ENCODE measurements around the gene SLC26A2. TPM values are rescaled to one million over a fixed set of nuclear protein-coding genes. Genes with fewer than 3 reads are reported as not detected.

The SLC26A2 gene
- total RNA-seq, 4 donors from 2014 or later: 14.8 to 21.8 (median 16.6) TPM

DNA sequence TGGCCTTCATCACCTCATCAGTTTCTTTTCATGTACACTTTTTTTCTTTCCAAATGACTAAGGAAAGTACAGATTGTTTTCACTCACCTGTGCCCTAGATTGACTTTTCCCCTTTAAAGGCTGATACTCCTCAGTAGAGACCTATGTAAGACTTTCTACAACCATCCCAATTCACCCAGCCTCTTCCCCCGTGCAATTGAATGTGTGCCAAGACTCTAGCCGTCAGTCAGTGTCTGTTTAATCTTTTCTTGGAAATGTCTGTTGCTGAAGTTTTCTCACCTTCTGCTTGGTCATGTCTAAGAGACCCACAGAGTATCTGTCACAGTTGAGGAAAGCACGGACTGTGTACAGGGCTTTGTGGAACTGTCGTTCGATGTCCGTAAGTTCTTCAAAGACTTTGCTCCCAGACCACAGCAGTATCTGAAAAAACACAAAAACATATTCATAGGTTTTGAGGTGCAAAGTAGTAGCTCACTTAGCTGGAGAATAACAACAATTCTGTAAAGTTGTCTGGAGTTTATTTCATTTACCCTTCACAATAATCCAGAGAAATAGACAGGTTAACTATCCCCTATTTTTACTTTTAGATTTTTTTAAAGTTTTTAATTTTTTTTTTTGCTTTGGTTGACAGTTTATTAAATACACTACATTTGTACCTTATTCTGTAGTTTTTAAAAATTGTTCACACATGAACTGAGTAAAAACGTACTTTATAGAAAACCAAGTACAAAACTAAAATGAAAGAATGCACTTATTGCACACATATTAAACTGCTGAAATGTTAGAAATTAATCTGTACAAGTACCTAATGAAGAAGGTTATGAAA is 29.6 kb upstream of the SLC26A2 start:
- DNase-seq (ENCODE audit: low spot score): no peak
- TF ChIP-seq, protein P1, sequence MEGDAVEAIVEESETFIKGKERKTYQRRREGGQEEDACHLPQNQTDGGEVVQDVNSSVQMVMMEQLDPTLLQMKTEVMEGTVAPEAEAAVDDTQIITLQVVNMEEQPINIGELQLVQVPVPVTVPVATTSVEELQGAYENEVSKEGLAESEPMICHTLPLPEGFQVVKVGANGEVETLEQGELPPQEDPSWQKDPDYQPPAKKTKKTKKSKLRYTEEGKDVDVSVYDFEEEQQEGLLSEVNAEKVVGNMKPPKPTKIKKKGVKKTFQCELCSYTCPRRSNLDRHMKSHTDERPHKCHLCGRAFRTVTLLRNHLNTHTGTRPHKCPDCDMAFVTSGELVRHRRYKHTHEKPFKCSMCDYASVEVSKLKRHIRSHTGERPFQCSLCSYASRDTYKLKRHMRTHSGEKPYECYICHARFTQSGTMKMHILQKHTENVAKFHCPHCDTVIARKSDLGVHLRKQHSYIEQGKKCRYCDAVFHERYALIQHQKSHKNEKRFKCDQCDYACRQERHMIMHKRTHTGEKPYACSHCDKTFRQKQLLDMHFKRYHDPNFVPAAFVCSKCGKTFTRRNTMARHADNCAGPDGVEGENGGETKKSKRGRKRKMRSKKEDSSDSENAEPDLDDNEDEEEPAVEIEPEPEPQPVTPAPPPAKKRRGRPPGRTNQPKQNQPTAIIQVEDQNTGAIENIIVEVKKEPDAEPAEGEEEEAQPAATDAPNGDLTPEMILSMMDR (IDR thresholded peaks at IDR 0.05): no peak
- ATAC-seq (ENCODE audit: low FRiP score): peak; percentile 71

DNA sequence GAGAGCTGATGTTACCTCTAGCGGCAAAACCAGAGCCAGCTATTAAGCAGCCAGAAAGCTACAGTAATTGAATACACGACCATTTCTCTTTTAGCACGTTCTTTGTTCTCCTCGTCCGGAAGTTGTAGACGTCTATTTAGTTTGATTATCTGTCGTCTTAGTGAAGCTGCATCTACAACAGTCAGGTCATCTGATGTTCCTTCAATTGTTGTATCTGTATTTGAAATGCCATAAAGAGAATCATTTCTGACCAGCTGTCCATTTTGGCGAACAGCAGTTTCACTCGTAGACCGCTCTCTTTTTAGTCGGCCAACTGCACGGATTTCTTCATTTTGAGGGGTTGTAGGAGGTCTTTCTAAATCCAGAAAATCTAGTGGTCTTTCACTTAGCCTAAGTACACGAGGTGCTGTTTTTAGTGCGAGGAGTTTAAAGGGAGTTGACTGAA is 28.5 kb upstream of the SLC26A2 start:
- DNase-seq (ENCODE audit: low spot score) (no peak), ATAC-seq (ENCODE audit: low FRiP score) (no peak)
- TF ChIP-seq, protein P1 (IDR thresholded peaks at IDR 0.05): no peak

DNA sequence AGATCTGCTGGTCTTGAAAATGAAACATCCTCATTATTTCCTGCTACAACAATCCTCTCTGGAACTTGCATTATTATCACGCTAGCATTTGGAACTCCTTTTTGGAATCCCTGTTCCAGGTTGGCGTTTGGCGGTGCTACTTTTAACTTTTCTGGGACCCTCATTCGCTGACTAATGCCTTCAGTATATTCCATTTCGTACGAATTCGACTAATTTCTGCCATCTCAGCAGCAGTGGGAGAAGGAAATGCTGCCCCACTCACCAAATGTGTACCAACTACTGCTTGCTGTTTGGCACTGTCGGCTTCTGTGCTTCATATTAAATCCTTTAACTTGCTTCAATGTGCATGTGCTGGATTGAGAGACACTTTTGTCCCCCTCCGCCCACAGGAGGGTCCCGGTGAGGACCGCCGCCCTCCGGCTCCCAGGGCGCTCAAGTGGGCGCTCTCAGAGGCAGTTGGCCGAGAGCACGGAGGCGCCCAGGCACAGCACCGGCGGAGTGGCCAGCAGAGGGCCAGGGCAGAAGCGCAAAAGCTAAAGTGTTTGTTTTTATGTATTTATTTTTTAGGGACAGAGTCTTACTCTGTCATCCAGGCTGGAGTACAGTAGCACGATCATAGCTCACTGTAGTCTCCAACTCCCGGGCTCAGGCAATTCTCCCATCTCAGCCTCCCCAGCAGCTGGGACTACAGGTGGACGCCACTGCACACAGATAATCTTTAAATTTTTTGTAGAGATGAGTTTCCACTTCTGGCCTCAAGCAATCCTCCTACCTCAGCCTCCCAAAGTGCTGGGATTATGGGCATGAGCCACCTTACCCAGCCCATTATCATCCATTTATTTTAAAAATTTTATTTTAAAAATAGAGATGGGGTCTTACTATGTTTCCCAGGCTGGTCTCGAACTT is 27.9 kb upstream of the SLC26A2 start:
- TF ChIP-seq, protein P1 (IDR thresholded peaks at IDR 0.05): no peak
- no peak for DNase-seq (ENCODE audit: low spot score)
- ATAC-seq (ENCODE audit: low FRiP score): no peak

DNA sequence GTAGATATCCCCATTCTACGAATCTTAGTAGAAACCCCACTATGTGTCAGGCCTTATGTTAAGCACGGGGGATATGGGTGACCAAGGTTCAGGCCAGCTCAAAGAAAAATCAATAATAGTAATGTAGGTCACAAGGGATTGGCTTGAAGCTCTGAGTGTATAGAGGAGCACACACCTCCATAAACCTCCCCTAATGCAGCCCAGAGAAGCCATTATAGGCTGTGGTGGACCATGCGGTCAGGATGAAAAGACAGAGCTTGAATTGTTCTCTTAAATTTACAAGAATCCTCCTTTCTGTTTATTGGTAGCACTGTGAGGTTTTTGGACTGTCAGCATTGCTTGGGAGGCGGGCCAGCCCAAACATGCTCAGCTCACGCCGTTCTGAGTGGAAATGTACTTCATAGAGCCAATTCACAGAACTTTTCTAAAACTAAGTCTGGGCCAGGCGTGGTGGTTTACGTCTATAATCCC is 25.1 kb upstream of the SLC26A2 start:
- ATAC-seq (ENCODE audit: low FRiP score): no peak
- no peak for DNase-seq (ENCODE audit: low spot score)

DNA sequence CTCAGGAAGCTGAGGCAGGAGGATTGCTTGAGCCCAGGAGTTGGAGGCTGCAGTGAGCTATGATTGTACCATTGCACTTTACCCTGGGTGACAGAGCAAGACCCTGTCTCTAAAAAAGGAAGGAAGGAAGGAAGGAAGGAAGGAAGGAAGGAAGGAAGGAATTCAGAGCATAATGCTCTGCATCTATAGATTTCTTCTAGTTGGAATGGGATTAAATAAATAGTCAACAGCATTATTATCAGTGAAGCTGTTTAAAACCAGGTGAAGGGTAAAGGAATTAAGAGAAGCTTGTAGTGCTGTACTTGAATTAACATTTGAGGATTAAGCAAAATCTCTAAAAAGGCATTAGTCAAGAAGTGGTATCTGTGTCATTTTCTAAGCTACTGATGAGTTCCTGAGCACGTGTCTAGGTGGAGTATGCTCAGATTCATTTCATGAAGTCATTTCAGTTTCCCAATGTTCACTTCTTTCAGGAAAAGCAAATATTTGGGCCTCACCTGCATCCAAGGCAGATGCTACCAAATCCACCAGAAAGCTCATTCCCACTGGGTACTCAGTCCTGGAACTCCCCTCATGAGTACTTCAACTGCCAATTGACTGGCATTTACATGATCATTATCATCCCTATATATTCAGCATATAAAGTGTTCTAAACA is 24.4 kb upstream of the SLC26A2 start:
- ATAC-seq (ENCODE audit: low FRiP score): no peak

More for the DNA sequence above, 25.1 kb upstream of the SLC26A2 start:
- TF ChIP-seq, protein P1 (IDR thresholded peaks at IDR 0.05): no peak

DNA sequence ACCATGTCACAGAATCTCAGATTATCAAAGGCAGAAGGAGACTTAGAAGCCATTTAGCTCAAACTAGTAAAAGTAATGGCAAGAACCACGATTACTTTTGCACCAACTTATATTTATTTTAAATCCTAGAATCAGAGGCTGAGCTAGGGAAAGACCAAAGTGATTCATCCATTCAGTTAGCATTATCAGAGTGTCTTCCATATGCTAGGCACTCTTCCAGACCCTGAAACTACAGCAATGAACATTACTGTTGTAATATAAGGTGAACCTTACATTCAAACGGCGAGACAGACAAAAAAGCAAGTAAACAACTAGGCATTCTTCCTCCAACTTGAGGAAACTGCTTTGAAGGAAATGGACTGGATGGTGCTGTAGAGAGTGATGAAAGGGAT is 23.9 kb upstream of the SLC26A2 start:
- DNase-seq (ENCODE audit: low spot score) (no peak), ATAC-seq (ENCODE audit: low FRiP score) (no peak)
- TF ChIP-seq, protein P1 (IDR thresholded peaks at IDR 0.05): no peak

More for the DNA sequence above, 24.4 kb upstream of the SLC26A2 start:
- DNase-seq (ENCODE audit: low spot score): no peak
- TF ChIP-seq, protein P1 (IDR thresholded peaks at IDR 0.05): no peak

Measured in omental fat pad (tissue), 4 donors.